GM23338 (cell line): Measurements from ENCODE around the gene ADA. TPM values are rescaled to one million over a fixed set of nuclear protein-coding genes. Genes with fewer than 3 reads are reported as not detected.

Experiments used
- ATAC-seq: fragments of 200-7000 bp; cut with Tn5 transposase; 3 replicates; pipeline ENCODE4 v1.9.1; 2020
- DNase-seq: peaks from one replicate; pipeline ENCODE4 v3.0.0-alpha.2; 2015; ENCODE audit warnings: low spot score
- H2AFZ ChIP-seq: fragments of 200-600 bp; sonication (generic); 2 replicates; pipeline ENCODE4 v1.8.0; 2016; ENCODE audit warnings: antibody characterized with exemption, mild to moderate bottlenecking, moderate library complexity
- H3F3A ChIP-seq: fragments of 200-600 bp; sonication (generic); replicated peaks from 2 replicates; pipeline ENCODE4 v1.8.0; 2017; ENCODE audit warnings: antibody characterized with exemption, mixed run types, low read depth
- H3K27ac ChIP-seq: fragments of 200-600 bp; sonication (generic); 2 replicates; pipeline ENCODE4 v1.6.1; 2016; ENCODE audit warnings: low read depth
- H3K27me3 ChIP-seq: fragments of 200-600 bp; sonication (generic); 2 replicates; pipeline ENCODE4 v1.8.0; 2016; ENCODE audit warnings: mild to moderate bottlenecking, mixed run types, moderate library complexity; ENCODE audit not compliant: insufficient read depth
- H3K36me3 ChIP-seq: fragments of 200-600 bp; sonication (generic); 2 replicates; pipeline ENCODE4 v1.8.0; 2016; ENCODE audit warnings: mild to moderate bottlenecking; ENCODE audit not compliant: insufficient read depth
- H3K4me1 ChIP-seq: fragments of 200-600 bp; sonication (generic); 2 replicates; pipeline ENCODE4 v1.8.0; 2016; ENCODE audit warnings: mild to moderate bottlenecking, moderate library complexity; ENCODE audit not compliant: insufficient read depth
- H3K4me2 ChIP-seq: fragments of 200-600 bp; sonication (generic); 2 replicates; pipeline ENCODE4 v1.7.1; 2017; ENCODE audit warnings: mixed run types
- H3K4me3 ChIP-seq: fragments of 200-600 bp; sonication (generic); 2 replicates; pipeline ENCODE4 v1.6.1; 2016; ENCODE audit warnings: mixed run types
- H3K79me2 ChIP-seq: fragments of 200-600 bp; sonication (generic); replicated peaks from 2 replicates; pipeline ENCODE4 v1.8.0; 2017; ENCODE audit warnings: mild to moderate bottlenecking; ENCODE audit not compliant: insufficient read depth
- H3K9me2 ChIP-seq: fragments of 200-600 bp; sonication (generic); 2 replicates; pipeline ENCODE4 v1.8.0; 2017; ENCODE audit not compliant: insufficient read depth
- H4K20me1 ChIP-seq: fragments of 200-600 bp; sonication (generic); replicated peaks from 2 replicates; pipeline ENCODE4 v1.8.0; 2017; ENCODE audit warnings: mild to moderate bottlenecking; ENCODE audit not compliant: insufficient read depth
- H3K27ac Mint-ChIP-seq: 2 replicates; pipeline ENCODE4 v1.8.0; 2020; ENCODE audit warnings: inconsistent platforms, mild to moderate bottlenecking, moderate library complexity, mixed read lengths
- H3K27me3 Mint-ChIP-seq: 3 replicates; pipeline ENCODE4 v1.8.0; 2022; ENCODE audit warnings: low read depth, mild to moderate bottlenecking, moderate library complexity, mixed read lengths, inconsistent platforms; ENCODE audit not compliant: insufficient read depth, poor library complexity
- H3K36me3 Mint-ChIP-seq: 3 replicates; pipeline ENCODE4 v1.8.0; 2021; ENCODE audit warnings: low read depth, mild to moderate bottlenecking, inconsistent platforms, moderate library complexity, mixed read lengths
- H3K4me1 Mint-ChIP-seq: 3 replicates; pipeline ENCODE4 v1.8.0; 2020; ENCODE audit warnings: mild to moderate bottlenecking, inconsistent platforms, mixed read lengths
- H3K4me3 Mint-ChIP-seq: 3 replicates; pipeline ENCODE4 v1.8.0; 2021; ENCODE audit warnings: moderate library complexity, mild to moderate bottlenecking, inconsistent platforms, mixed read lengths
- H3K9me3 Mint-ChIP-seq: 3 replicates; pipeline ENCODE4 v1.8.0; 2020; ENCODE audit warnings: moderate library complexity, mild to moderate bottlenecking, inconsistent platforms, mixed read lengths
- CREB1 ChIP-seq: fragments of 250-450 bp; sonication (Bioruptor Pico); IDR thresholded peaks from 2 replicates; pipeline ENCODE4 v1.5.0; 2020; ENCODE audit warnings: low read depth, mild to moderate bottlenecking, moderate library complexity
- ETS1 ChIP-seq: IDR thresholded peaks from 2 replicates; pipeline ENCODE4 v1.6.1; 2016; ENCODE audit warnings: antibody characterized with exemption
- EZH2 ChIP-seq: fragments of 200-600 bp; sonication (generic); IDR thresholded peaks from one replicate; pipeline ENCODE4 v1.8.0; 2017; ENCODE audit warnings: antibody characterized with exemption, mild to moderate bottlenecking, low read depth; ENCODE audit not compliant: unreplicated experiment
- JUNB ChIP-seq: IDR thresholded peaks from one replicate; pipeline ENCODE4 v1.6.1; 2016; ENCODE audit warnings: antibody characterized with exemption; ENCODE audit not compliant: unreplicated experiment
- POLR2AphosphoS5 ChIP-seq: IDR thresholded peaks from 2 replicates; pipeline ENCODE4 v1.6.1; 2016; ENCODE audit warnings: antibody characterized with exemption, low read depth
- STAT1 ChIP-seq: IDR thresholded peaks from one replicate; pipeline ENCODE4 v1.6.1; 2016; ENCODE audit warnings: antibody characterized with exemption; ENCODE audit not compliant: unreplicated experiment
- ZNF331 ChIP-seq: fragments of 250-450 bp; sonication (Bioruptor Pico); IDR thresholded peaks from 2 replicates; pipeline ENCODE4 v1.5.0; 2020; ENCODE audit warnings: low read depth, mild to moderate bottlenecking, moderate library complexity
- ZNF462 ChIP-seq: fragments of 250-450 bp; sonication (Bioruptor Pico); IDR thresholded peaks from 2 replicates; pipeline ENCODE4 v1.5.0; 2020; ENCODE audit warnings: mild to moderate bottlenecking, moderate library complexity
- polyA plus RNA-seq: library from polyadenylated mRNA; unstranded; fragments of >200 nt; fragmentation: Nextera tagmentation; extraction: Ambion mirVana; gene quantifications from 2 replicates; pipeline ENCODE4 v1.2.1, GENCODE V29; 2016
- total RNA-seq: library from RNA; depleted of rRNA; stranded (reverse); fragments of >200 nt; shearing (Covaris generic); gene quantifications from 2 replicates; pipeline ENCODE4 v1.2.3, GENCODE V29; 2014
- TF ChIP-seq, protein P1 (sequence below): IDR thresholded peaks from one replicate; pipeline ENCODE4 v1.6.1; 2018; ENCODE audit warnings: antibody characterized with exemption; ENCODE audit not compliant: unreplicated experiment

Gene ADA
- total and polyA plus RNA-seq, 2 experiments from 2014 or later, result 15.8 to 16.2 TPM

GRCh38 chr20:44593751-44594150, 57.7 kb downstream of the ADA start (continued):
- TF ChIP-seq EZH2 (no peak), ZNF331 (CRISPR knock-in tag) (no peak), JUNB (no peak), STAT1 (no peak), ETS1 (no peak), POLR2AphosphoS5 (no peak)
- TF ChIP-seq, protein P1, sequence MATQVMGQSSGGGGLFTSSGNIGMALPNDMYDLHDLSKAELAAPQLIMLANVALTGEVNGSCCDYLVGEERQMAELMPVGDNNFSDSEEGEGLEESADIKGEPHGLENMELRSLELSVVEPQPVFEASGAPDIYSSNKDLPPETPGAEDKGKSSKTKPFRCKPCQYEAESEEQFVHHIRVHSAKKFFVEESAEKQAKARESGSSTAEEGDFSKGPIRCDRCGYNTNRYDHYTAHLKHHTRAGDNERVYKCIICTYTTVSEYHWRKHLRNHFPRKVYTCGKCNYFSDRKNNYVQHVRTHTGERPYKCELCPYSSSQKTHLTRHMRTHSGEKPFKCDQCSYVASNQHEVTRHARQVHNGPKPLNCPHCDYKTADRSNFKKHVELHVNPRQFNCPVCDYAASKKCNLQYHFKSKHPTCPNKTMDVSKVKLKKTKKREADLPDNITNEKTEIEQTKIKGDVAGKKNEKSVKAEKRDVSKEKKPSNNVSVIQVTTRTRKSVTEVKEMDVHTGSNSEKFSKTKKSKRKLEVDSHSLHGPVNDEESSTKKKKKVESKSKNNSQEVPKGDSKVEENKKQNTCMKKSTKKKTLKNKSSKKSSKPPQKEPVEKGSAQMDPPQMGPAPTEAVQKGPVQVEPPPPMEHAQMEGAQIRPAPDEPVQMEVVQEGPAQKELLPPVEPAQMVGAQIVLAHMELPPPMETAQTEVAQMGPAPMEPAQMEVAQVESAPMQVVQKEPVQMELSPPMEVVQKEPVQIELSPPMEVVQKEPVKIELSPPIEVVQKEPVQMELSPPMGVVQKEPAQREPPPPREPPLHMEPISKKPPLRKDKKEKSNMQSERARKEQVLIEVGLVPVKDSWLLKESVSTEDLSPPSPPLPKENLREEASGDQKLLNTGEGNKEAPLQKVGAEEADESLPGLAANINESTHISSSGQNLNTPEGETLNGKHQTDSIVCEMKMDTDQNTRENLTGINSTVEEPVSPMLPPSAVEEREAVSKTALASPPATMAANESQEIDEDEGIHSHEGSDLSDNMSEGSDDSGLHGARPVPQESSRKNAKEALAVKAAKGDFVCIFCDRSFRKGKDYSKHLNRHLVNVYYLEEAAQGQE, result no peak

DNA sequence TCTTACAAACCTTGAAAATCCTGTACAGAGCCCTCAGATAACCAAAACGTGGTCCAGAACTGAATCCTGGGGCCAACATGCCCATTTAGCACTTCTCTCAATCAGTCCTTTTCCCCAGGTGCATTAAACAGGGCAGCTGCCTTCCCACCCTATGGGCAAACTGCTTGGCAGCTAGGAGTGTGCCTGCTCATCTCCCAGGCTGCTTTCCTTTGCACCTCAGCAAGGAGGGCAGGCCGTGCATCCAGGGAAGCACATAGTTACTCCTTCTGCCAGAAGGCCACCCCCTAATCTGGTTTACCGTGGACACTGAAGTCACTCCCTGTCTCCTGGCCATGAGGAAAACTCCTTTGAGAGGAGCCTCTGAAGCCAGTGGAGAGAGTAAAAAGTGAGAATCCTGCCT, 59.1 kb downstream of the ADA start:
- Mint-ChIP-seq H3K27ac (no peak overlapping the region), H3K9me3 (no peaks in the 10 kb centered on the region), H3K27me3 (peaks cover 7% of the 10 kb centered on the region), H3K4me3 (no peak overlapping the region), H3K36me3 (no peaks in the 10 kb centered on the region), H3K4me1 (peaks cover 26% of the 10 kb centered on the region)
- Histone ChIP-seq H3K4me1 (peaks cover 9% of the 10 kb centered on the region; the same call in 1 of the 2 replicates), H3K4me3 (no peak overlapping the region), H3K27me3 (no peaks in the 10 kb centered on the region; the same call in 1 of the 2 replicates), H3K36me3 (no peaks in the 10 kb centered on the region), H4K20me1 (no peaks in the 10 kb centered on the region), H3K9me2 (no peaks in the 10 kb centered on the region), H3K27ac (no peak overlapping the region), H3F3A (no peaks in the 10 kb centered on the region), H2AFZ (no peak overlapping the region), H3K79me2 (no peaks in the 10 kb centered on the region), H3K4me2 (no peak overlapping the region)
- DNase-seq (no peak), ATAC-seq (no peak)
- no peak for TF ChIP-seq POLR2AphosphoS5
- TF ChIP-seq JUNB, result no peak
- TF ChIP-seq STAT1, result no peak
- TF ChIP-seq, protein P1, result no peak
- TF ChIP-seq CREB1 (CRISPR knock-in tag), result no peak
- TF ChIP-seq ZNF462 (CRISPR knock-in tag), result no peak
